Heart left ventricle (tissue), 13 donors: ENCODE data around the gene DRC1.

Experiments
- CTCF ChIP-seq, 12 donors: fragments of 200-600 bp; sonication (generic) in 4 of 12; IDR thresholded peaks; one replicate each; pipeline versions ENCODE4 v1.5.0 to v1.8.0; 2018 to 2022; ENCODE audit warnings: antibody characterized with exemption in 12 of 12, mild to moderate bottlenecking in 5 of 12
- POLR2A ChIP-seq, 2 donors: fragments of 450-650 bp; IDR thresholded peaks; one replicate each; pipeline ENCODE4 v1.6.1; 2017; ENCODE audit warnings: antibody characterized with exemption in 2 of 2, mild to moderate bottlenecking in 2 of 2, moderate library complexity in 2 of 2
- donor health status: ischemic (EF 13 %, LVEDD 7.1; RV severe dilation, severe dysfunction).
- donor health status: DM: no; HTN: yes; CAD: no.
- donor health status: DM: no; HTN: no; CAD: no.
- donor health status: ischemic (EF 25% LVEDD 6.9; RV normal size, moderate dysfunction).
- donor health status: ischemic (EF 25% LVEDD 5.7; RV mildly dilated, moderate dysfunction).
- donor health status: ischemic (EF 35%, LVEDD 5.7; RV mildly dilated, moderate dysfunction).
- donor health status: nonischemic (EF 11% LVEDD 7.7; RV severe dilation, severe dysfunction).
- donor health status: DM: yes; HTN: yes; CAD: no.
- donor health status: PGD.
- donor health status: ischemic (EF 29% LVEDD 5.4; RV normal size, mild dysfunction).
- donor health status: nonischemic (EF 23%, LVEDD 6.1; RV moderate dilation, normal function).

DNA sequence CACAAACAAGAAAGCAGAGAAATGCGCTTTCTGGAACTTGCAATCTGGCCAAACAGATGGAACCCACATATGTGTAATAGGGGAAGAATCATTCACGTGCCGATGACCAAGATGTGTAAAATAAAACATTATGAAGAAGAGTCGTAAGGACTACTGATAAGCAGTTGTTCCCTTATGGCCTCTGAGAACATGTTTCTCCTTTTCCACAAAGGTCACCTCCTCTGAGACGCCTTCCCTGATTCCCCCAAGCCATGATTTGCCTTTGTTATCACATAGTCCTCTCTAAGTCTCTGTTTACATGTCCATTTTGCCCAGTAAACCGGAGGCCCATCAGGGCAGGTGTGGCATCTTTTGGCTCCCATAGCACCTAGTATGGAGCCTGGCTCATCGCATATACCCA, 68.2 kb downstream of the DRC1 start:
- TF ChIP-seq CTCF (IDR thresholded peaks at IDR 0.05) (no peak), POLR2A (IDR thresholded peaks at IDR 0.05) (no peak)
